WTC11 (cell line): Measurements from ENCODE around the gene RRP1B.

Source experiments
- CBFB ChIP-seq: sonication (generic); formaldehyde crosslinking; IDR thresholded peaks from 2 replicates; pipeline ENCODE4 v1.8.1; 2022; ENCODE audit warnings: mild to moderate bottlenecking, low read depth, missing genetic modification reagents
- CREB1 ChIP-seq: sonication (generic); formaldehyde crosslinking; IDR thresholded peaks from 2 replicates; pipeline ENCODE4 v1.8.0; 2023; ENCODE audit warnings: mild to moderate bottlenecking, missing genetic modification reagents
- CREM ChIP-seq: sonication (generic); formaldehyde crosslinking; IDR thresholded peaks from 2 replicates; pipeline ENCODE4 v1.8.1; 2022; ENCODE audit warnings: mild to moderate bottlenecking, missing genetic modification reagents, moderate library complexity
- TEAD1 ChIP-seq: sonication (generic); formaldehyde crosslinking; IDR thresholded peaks from 2 replicates; pipeline ENCODE4 v1.8.0; 2022; ENCODE audit warnings: mild to moderate bottlenecking, missing genetic modification reagents
- TF ChIP-seq, protein P1 (sequence below): fragments of 200-600 bp; IDR thresholded peaks from 2 replicates; pipeline ENCODE4 v1.8.0; 2022; ENCODE audit warnings: antibody characterized with exemption
- TF ChIP-seq, protein P2 (sequence below): sonication (generic); formaldehyde crosslinking; IDR thresholded peaks from 2 replicates; pipeline ENCODE4 v1.8.1; 2023; ENCODE audit warnings: mild to moderate bottlenecking, missing genetic modification reagents, moderate library complexity
- TF ChIP-seq, protein P3 (sequence below): sonication (generic); formaldehyde crosslinking; IDR thresholded peaks from 2 replicates; pipeline ENCODE4 v1.8.1; 2023; ENCODE audit warnings: mild to moderate bottlenecking, missing genetic modification reagents
- TF ChIP-seq, protein P4 (sequence below): sonication (generic); formaldehyde crosslinking; conservative IDR thresholded peaks from 2 replicates; pipeline ENCODE4 v1.8.1; 2023; ENCODE audit warnings: mild to moderate bottlenecking, low read depth, missing genetic modification reagents, moderate library complexity

DNA sequence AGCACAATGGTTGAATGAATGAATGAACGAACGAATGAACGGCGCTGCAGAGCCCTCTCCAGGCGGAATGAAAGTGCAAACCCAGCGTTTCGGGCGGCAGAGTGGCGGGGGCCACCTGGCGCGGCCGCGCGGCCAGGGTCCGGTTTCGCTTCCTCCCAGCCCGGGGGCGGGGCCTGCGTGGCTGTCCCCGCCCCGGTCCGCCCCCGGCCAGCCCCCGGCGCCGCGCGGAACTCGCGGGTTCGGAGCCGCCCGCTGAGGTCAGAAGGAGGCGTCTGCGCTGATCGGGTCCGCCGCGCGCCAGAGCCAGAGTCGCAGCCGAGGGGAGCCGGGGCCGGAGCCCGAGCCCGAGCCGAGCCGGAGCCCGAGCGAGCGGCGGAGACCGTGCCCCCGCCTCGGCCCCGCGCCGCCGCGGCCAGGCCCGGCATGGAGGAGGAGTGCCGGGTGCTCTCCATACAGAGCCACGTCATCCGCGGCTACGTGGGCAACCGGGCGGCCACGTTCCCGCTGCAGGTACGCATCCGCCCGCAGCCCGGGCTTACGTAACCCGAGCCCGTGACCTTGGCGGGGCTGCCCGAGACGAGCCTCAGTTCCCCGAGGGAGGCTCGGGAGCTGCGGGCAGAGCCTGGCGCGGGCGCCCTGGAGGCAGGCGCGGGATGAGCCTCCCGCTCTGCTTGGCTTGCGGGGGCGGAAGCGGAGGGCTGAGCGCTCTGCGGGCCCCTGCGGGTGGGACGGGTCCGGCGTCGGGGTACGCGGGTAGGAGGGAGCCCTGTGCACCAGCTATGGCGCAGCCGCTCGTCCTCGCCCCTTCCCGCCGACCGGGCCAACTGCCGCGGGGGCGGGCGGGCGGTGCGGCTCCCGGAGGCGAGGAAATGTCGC is 59.8 kb downstream of the RRP1B start, which contains the start of gene PDXK:
- 0 out of 2 replicates have a peak, but pooled peaks have one; percentile 42 for TF ChIP-seq CBFB (CRISPR knock-in tag)
- TF ChIP-seq, protein P1, sequence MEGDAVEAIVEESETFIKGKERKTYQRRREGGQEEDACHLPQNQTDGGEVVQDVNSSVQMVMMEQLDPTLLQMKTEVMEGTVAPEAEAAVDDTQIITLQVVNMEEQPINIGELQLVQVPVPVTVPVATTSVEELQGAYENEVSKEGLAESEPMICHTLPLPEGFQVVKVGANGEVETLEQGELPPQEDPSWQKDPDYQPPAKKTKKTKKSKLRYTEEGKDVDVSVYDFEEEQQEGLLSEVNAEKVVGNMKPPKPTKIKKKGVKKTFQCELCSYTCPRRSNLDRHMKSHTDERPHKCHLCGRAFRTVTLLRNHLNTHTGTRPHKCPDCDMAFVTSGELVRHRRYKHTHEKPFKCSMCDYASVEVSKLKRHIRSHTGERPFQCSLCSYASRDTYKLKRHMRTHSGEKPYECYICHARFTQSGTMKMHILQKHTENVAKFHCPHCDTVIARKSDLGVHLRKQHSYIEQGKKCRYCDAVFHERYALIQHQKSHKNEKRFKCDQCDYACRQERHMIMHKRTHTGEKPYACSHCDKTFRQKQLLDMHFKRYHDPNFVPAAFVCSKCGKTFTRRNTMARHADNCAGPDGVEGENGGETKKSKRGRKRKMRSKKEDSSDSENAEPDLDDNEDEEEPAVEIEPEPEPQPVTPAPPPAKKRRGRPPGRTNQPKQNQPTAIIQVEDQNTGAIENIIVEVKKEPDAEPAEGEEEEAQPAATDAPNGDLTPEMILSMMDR, result no peak
- TF ChIP-seq TEAD1 (CRISPR knock-in tag), result no peak
- TF ChIP-seq, protein P2, sequence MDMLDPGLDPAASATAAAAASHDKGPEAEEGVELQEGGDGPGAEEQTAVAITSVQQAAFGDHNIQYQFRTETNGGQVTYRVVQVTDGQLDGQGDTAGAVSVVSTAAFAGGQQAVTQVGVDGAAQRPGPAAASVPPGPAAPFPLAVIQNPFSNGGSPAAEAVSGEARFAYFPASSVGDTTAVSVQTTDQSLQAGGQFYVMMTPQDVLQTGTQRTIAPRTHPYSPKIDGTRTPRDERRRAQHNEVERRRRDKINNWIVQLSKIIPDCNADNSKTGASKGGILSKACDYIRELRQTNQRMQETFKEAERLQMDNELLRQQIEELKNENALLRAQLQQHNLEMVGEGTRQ (CRISPR knock-in tag), result no peak
- no peak for TF ChIP-seq CREB1 (CRISPR knock-in tag)
- TF ChIP-seq CREM (CRISPR knock-in tag), result peak; percentile 69; the same call in 1 of the 2 replicates
- TF ChIP-seq, protein P3, sequence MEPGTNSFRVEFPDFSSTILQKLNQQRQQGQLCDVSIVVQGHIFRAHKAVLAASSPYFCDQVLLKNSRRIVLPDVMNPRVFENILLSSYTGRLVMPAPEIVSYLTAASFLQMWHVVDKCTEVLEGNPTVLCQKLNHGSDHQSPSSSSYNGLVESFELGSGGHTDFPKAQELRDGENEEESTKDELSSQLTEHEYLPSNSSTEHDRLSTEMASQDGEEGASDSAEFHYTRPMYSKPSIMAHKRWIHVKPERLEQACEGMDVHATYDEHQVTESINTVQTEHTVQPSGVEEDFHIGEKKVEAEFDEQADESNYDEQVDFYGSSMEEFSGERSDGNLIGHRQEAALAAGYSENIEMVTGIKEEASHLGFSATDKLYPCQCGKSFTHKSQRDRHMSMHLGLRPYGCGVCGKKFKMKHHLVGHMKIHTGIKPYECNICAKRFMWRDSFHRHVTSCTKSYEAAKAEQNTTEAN (CRISPR knock-in tag), result 0 out of 2 replicates have a peak, but pooled peaks have one; percentile 40
- TF ChIP-seq, protein P4, sequence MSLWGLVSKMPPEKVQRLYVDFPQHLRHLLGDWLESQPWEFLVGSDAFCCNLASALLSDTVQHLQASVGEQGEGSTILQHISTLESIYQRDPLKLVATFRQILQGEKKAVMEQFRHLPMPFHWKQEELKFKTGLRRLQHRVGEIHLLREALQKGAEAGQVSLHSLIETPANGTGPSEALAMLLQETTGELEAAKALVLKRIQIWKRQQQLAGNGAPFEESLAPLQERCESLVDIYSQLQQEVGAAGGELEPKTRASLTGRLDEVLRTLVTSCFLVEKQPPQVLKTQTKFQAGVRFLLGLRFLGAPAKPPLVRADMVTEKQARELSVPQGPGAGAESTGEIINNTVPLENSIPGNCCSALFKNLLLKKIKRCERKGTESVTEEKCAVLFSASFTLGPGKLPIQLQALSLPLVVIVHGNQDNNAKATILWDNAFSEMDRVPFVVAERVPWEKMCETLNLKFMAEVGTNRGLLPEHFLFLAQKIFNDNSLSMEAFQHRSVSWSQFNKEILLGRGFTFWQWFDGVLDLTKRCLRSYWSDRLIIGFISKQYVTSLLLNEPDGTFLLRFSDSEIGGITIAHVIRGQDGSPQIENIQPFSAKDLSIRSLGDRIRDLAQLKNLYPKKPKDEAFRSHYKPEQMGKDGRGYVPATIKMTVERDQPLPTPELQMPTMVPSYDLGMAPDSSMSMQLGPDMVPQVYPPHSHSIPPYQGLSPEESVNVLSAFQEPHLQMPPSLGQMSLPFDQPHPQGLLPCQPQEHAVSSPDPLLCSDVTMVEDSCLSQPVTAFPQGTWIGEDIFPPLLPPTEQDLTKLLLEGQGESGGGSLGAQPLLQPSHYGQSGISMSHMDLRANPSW (CRISPR knock-in tag), result no peak
